CD14-positive monocyte (primary cell): ENCODE data around the gene IGF2BP1. TPM values are rescaled to one million over a fixed set of nuclear protein-coding genes. Genes with fewer than 3 reads are reported as not detected.
"Not testable (repeated sequence)": the region's sequence is repeated elsewhere in the genome, so short reads cannot be mapped to it uniquely, and the experiment has no call there.

Experiments
- DNase-seq, 3 donors: peaks; one replicate each; pipeline ENCODE4 v3.0.0-alpha.2; 2011 to 2022
- H2AFZ ChIP-seq: 2 replicates; pipeline ENCODE4 v1.6.0; 2012; ENCODE audit warnings: mild to moderate bottlenecking, low read depth, low read length, inconsistent platforms; ENCODE audit not compliant: insufficient read depth, poor library complexity, severe bottlenecking
- H3K27ac ChIP-seq, 2 donors: 1 replicate in 1 of 2; 2 replicates in 1 of 2; pipeline ENCODE4 v1.5.1; 2012 to 2013; ENCODE audit warnings: low read length in 2 of 2, control low read depth in 1 of 2, inconsistent platforms in 1 of 2, low read depth in 1 of 2, mild to moderate bottlenecking in 1 of 2
- H3K27me3 ChIP-seq, 2 donors: one replicate each; pipeline versions ENCODE4 v1.6.0 to v1.6.1; 2011 to 2013; ENCODE audit warnings: low read length in 2 of 2; ENCODE audit not compliant: control insufficient read depth in 2 of 2, insufficient read depth in 2 of 2
- H3K36me3 ChIP-seq, 2 donors: replicated peaks in 1 of 2; 1 replicate in 1 of 2; 2 replicates in 1 of 2; pipeline versions ENCODE4 v1.5.1 to v1.6.1; 2012 to 2013; ENCODE audit warnings: low read length in 2 of 2, control low read depth in 1 of 2, inconsistent platforms in 1 of 2, mild to moderate bottlenecking in 1 of 2; ENCODE audit not compliant: insufficient read depth in 2 of 2, control insufficient read depth in 1 of 2
- H3K4me1 ChIP-seq, 2 donors: 1 replicate in 1 of 2; 2 replicates in 1 of 2; pipeline versions ENCODE4 v1.5.1 to v1.6.1; 2012 to 2013; ENCODE audit warnings: low read length in 2 of 2, control low read depth in 1 of 2, inconsistent platforms in 1 of 2, mild to moderate bottlenecking in 1 of 2, moderate library complexity in 1 of 2; ENCODE audit not compliant: insufficient read depth in 2 of 2, control insufficient read depth in 1 of 2
- H3K4me2 ChIP-seq: replicated peaks from 2 replicates; pipeline ENCODE3; 2012; ENCODE audit warnings: low read length, moderate library complexity, mild to moderate bottlenecking; ENCODE audit not compliant: poor library complexity, severe bottlenecking; ENCODE audit errors: extremely low read depth
- H3K4me3 ChIP-seq, 3 experiments: fragments of 200-600 bp in 1 of 3; sonication (generic) in 1 of 3; replicated peaks in 1 of 3; 1 replicate in 2 of 3; 2 replicates in 1 of 3; pipeline ENCODE4 v1.5.1; 2011 to 2013; ENCODE audit warnings: low read length in 3 of 3, mild to moderate bottlenecking in 3 of 3, control low read depth in 2 of 3, low read depth in 2 of 3, inconsistent platforms in 1 of 3, moderate library complexity in 1 of 3
- H3K79me2 ChIP-seq: 2 replicates; pipeline ENCODE4 v1.6.0; 2012; ENCODE audit warnings: mild to moderate bottlenecking, control low read depth, inconsistent platforms, low read length, moderate library complexity; ENCODE audit not compliant: insufficient read depth
- H3K9ac ChIP-seq: 2 replicates; pipeline ENCODE4 v1.6.0; 2017; ENCODE audit warnings: low read length, mild to moderate bottlenecking; ENCODE audit not compliant: insufficient read depth, poor library complexity, severe bottlenecking
- H3K9me3 ChIP-seq, 2 donors: replicated peaks in 1 of 2; 1 replicate in 1 of 2; 2 replicates in 1 of 2; pipeline versions ENCODE4 v1.5.1 to v1.6.1; 2012 to 2013; ENCODE audit warnings: low read length in 2 of 2, control low read depth in 1 of 2; ENCODE audit not compliant: control insufficient read depth in 1 of 2, insufficient read depth in 1 of 2
- H4K20me1 ChIP-seq: 2 replicates; pipeline ENCODE4 v1.6.0; 2012; ENCODE audit warnings: mild to moderate bottlenecking, low read length, control low read depth, moderate library complexity; ENCODE audit not compliant: insufficient read depth
- H3K27ac Mint-ChIP-seq, 7 donors: one replicate each; pipeline ENCODE4 v1.8.0; 2020; ENCODE audit warnings: mild to moderate bottlenecking in 7 of 7, mixed read lengths in 7 of 7, moderate library complexity in 6 of 7, inconsistent platforms in 2 of 7
- H3K27me3 Mint-ChIP-seq, 3 donors: one replicate each; pipeline ENCODE4 v1.8.0; 2021 to 2022; ENCODE audit warnings: low read depth in 3 of 3, mild to moderate bottlenecking in 3 of 3, mixed read lengths in 3 of 3, moderate library complexity in 3 of 3, inconsistent platforms in 1 of 3
- H3K36me3 Mint-ChIP-seq, 2 donors: one replicate each; pipeline ENCODE4 v1.8.0; 2020; ENCODE audit warnings: mixed read lengths in 2 of 2, inconsistent platforms in 1 of 2, mild to moderate bottlenecking in 1 of 2
- H3K4me1 Mint-ChIP-seq: one replicate; pipeline ENCODE4 v1.8.0; 2020; ENCODE audit warnings: mild to moderate bottlenecking, mixed read lengths
- H3K4me3 Mint-ChIP-seq, 2 donors: one replicate each; pipeline ENCODE4 v1.8.0; 2020; ENCODE audit warnings: mild to moderate bottlenecking in 2 of 2, mixed read lengths in 2 of 2, moderate library complexity in 1 of 2
- H3K9me3 Mint-ChIP-seq, 7 donors: one replicate each; pipeline ENCODE4 v1.8.0; 2020 to 2022; ENCODE audit warnings: mixed read lengths in 7 of 7, mild to moderate bottlenecking in 6 of 7, moderate library complexity in 6 of 7, inconsistent platforms in 2 of 7
- CTCF ChIP-seq: fragments of 200-600 bp; IDR thresholded peaks from one replicate; pipeline ENCODE4 v1.8.0; 2022; ENCODE audit warnings: antibody characterized with exemption, mild to moderate bottlenecking
- WGBS: methylation state at CpG from one replicate; pipeline ENCODE4 v1.1.5; 2013; ENCODE audit warnings: missing lambda C conversion rate; ENCODE audit not compliant: insufficient coverage; 5-methylcytosine and 5-hydroxymethylcytosine counted together
- intact Hi-C, 2 donors: fragments of 100-400 bp; cut with micrococcal nuclease; formaldehyde crosslinking; loops; one replicate each; pipeline versions ENCODE4 v1.15.0 to v1.15.1; 2023
- polyA plus RNA-seq, 3 donors: library from polyadenylated mRNA; depleted of rRNA in 1 of 3; unstranded in 2 of 3; stranded (reverse) in 1 of 3; fragments of 300-500 nt in 2 of 3; fragments of >200 nt in 1 of 3; fragmentation: Illumina TruSeq in 2 of 3; gene quantifications; 1 replicate in 2 of 3; 2 replicates in 1 of 3; pipeline ENCODE4 v1.2.3, GENCODE V29; 2012 to 2021

Gene IGF2BP1
- polyA plus RNA-seq, 3 donors: not detected

GRCh38 chr17:49082231-49082630, 85.0 kb downstream of the IGF2BP1 start:
- Mint-ChIP-seq H3K9me3 (peaks cover 0 to 7% (median 2%) of the 10 kb centered on the region in 7 donors), H3K27ac (no peak overlapping the region), H3K36me3 (no peaks in the 10 kb centered on the region), H3K4me1 (no peaks in the 10 kb centered on the region), H3K27me3 (peaks cover 15 to 44% (median 19%) of the 10 kb centered on the region in 3 donors), H3K4me3 (no peak overlapping the region)
- Histone ChIP-seq H3K9me3 (no peaks in the 10 kb centered on the region), H3K36me3 (no peaks in the 10 kb centered on the region), H3K4me2 (no peak overlapping the region), H3K4me3 (no peak overlapping the region), H3K4me1 (no peaks in the 10 kb centered on the region), H3K27ac (no peak overlapping the region), H2AFZ (no peak overlapping the region), H4K20me1 (no peaks in the 10 kb centered on the region), H3K9ac (no peak overlapping the region), H3K27me3 (peaks cover 3 to 7% of the 10 kb centered on the region in 2 donors), H3K79me2 (no peaks in the 10 kb centered on the region)
- WGBS: 91% methylated on average over 4 of the region's 5 CpGs
- DNase-seq: no peak
- intact Hi-C loops: no loop called here
- no peak for TF ChIP-seq CTCF

- H2AFZ ChIP-seq, intact Hi-C loops, DNase-seq, H3K27me3 ChIP-seq, H3K4me3 ChIP-seq, H4K20me1 ChIP-seq, H3K27ac Mint-ChIP-seq, H3K36me3 Mint-ChIP-seq, H3K9ac ChIP-seq, H3K9me3 Mint-ChIP-seq, H3K4me2 ChIP-seq, H3K4me1 ChIP-seq, H3K4me3 Mint-ChIP-seq, H3K36me3 ChIP-seq, H3K9me3 ChIP-seq, H3K79me2 ChIP-seq, H3K4me1 Mint-ChIP-seq, H3K27ac ChIP-seq: not testable (repeated sequence)
- no CpG with 5 or more reads among the region's 2 CpGs for WGBS
- H3K27me3 Mint-ChIP-seq: peaks cover 12 to 34% (median 15%) of the 10 kb centered on the region in 3 donors
Measured at GRCh38 chr17:49085046-49085445, 87.9 kb downstream of the IGF2BP1 start.
